ENCODE data around the gene PGM1. TPM values are rescaled to one million over a fixed set of nuclear protein-coding genes. Genes with fewer than 3 reads are reported as not detected.

Gene PGM1
- total RNA-seq, 2 experiments from 2014 or later = 45.3 to 46.1 TPM

- Mint-ChIP-seq H3K4me3 (no peak overlapping the region), H3K27ac (no peak overlapping the region), H3K4me1 (no peaks in the 10 kb centered on the region), H3K36me3 (no peaks in the 10 kb centered on the region), H3K27me3 (no peaks in the 10 kb centered on the region), H3K9me3 (no peaks in the 10 kb centered on the region)
- DNase-seq = peak; percentile 23
Observed at GRCh38 chr1:63615768-63616420, 22.7 kb downstream of the PGM1 start.

- H3K4me1 Mint-ChIP-seq = no peaks in the 10 kb centered on the region
- no peak overlapping the region for H3K27ac Mint-ChIP-seq
- H3K9me3 Mint-ChIP-seq = no peaks in the 10 kb centered on the region
- no peak for DNase-seq
- H3K4me3 Mint-ChIP-seq = no peak overlapping the region
- H3K27me3 Mint-ChIP-seq = no peaks in the 10 kb centered on the region
- no peaks in the 10 kb centered on the region for H3K36me3 Mint-ChIP-seq
Observed at GRCh38 chr1:63617450-63617849, 24.2 kb downstream of the PGM1 start.

- Mint-ChIP-seq H3K4me1 (no peaks in the 10 kb centered on the region), H3K27ac (no peak overlapping the region), H3K27me3 (no peaks in the 10 kb centered on the region), H3K9me3 (no peaks in the 10 kb centered on the region), H3K4me3 (no peak overlapping the region), H3K36me3 (no peaks in the 10 kb centered on the region)
- DNase-seq = no peak
Observed at GRCh38 chr1:63618011-63618410, 24.8 kb downstream of the PGM1 start.

GRCh38 chr1:63619558-63619957, 26.3 kb downstream of the PGM1 start:
- no peaks in the 10 kb centered on the region for H3K9me3 Mint-ChIP-seq
- H3K27me3 Mint-ChIP-seq = no peaks in the 10 kb centered on the region
- no peak for DNase-seq
- no peak overlapping the region for H3K4me3 Mint-ChIP-seq
- no peaks in the 10 kb centered on the region for H3K36me3 Mint-ChIP-seq
- H3K27ac Mint-ChIP-seq = no peak overlapping the region
- no peaks in the 10 kb centered on the region for H3K4me1 Mint-ChIP-seq

GRCh38 chr1:63620671-63621070, 27.5 kb downstream of the PGM1 start:
- H3K9me3 Mint-ChIP-seq = no peaks in the 10 kb centered on the region
- H3K4me1 Mint-ChIP-seq = peaks cover 3% of the 10 kb centered on the region
- H3K36me3 Mint-ChIP-seq = no peaks in the 10 kb centered on the region
- H3K27me3 Mint-ChIP-seq = no peaks in the 10 kb centered on the region
- no peak overlapping the region for H3K27ac Mint-ChIP-seq
- H3K4me3 Mint-ChIP-seq = no peak overlapping the region
- DNase-seq = no peak

- H3K4me3 Mint-ChIP-seq = no peak overlapping the region
- peaks cover 6% of the 10 kb centered on the region for H3K4me1 Mint-ChIP-seq
- no peak overlapping the region for H3K27ac Mint-ChIP-seq
- no peaks in the 10 kb centered on the region for H3K27me3 Mint-ChIP-seq
- no peak for DNase-seq
- no peaks in the 10 kb centered on the region for H3K9me3 Mint-ChIP-seq
- no peaks in the 10 kb centered on the region for H3K36me3 Mint-ChIP-seq
Observed at GRCh38 chr1:63621075-63621474, 27.9 kb downstream of the PGM1 start.

GRCh38 chr1:63621698-63622097, 28.5 kb downstream of the PGM1 start:
- DNase-seq = no peak
- Mint-ChIP-seq H3K27me3 (no peaks in the 10 kb centered on the region), H3K36me3 (no peaks in the 10 kb centered on the region), H3K4me1 (peaks cover 8% of the 10 kb centered on the region), H3K27ac (no peak overlapping the region), H3K9me3 (no peaks in the 10 kb centered on the region), H3K4me3 (no peak overlapping the region)

- peaks cover 8% of the 10 kb centered on the region for H3K4me1 Mint-ChIP-seq
Observed at GRCh38 chr1:63622849-63623566, 29.8 kb downstream of the PGM1 start.

GRCh38 chr1:63623952-63624351, 30.7 kb downstream of the PGM1 start:
- Mint-ChIP-seq H3K4me1 (peaks cover 15% of the 10 kb centered on the region), H3K27ac (no peak overlapping the region), H3K27me3 (no peaks in the 10 kb centered on the region), H3K4me3 (no peak overlapping the region), H3K36me3 (no peaks in the 10 kb centered on the region), H3K9me3 (no peaks in the 10 kb centered on the region)
- DNase-seq = no peak

More at GRCh38 chr1:63622849-63623566, 29.8 kb downstream of the PGM1 start:
- Mint-ChIP-seq H3K9me3 (no peaks in the 10 kb centered on the region), H3K27me3 (no peaks in the 10 kb centered on the region), H3K36me3 (no peaks in the 10 kb centered on the region), H3K27ac (no peak overlapping the region), H3K4me3 (no peak overlapping the region)
- DNase-seq = no peak

- peaks cover 15% of the 10 kb centered on the region for H3K4me1 Mint-ChIP-seq
- DNase-seq = no peak
- H3K27ac Mint-ChIP-seq = no peak overlapping the region
- no peaks in the 10 kb centered on the region for H3K36me3 Mint-ChIP-seq
- no peaks in the 10 kb centered on the region for H3K9me3 Mint-ChIP-seq
- H3K4me3 Mint-ChIP-seq = no peak overlapping the region
- no peaks in the 10 kb centered on the region for H3K27me3 Mint-ChIP-seq
Observed at GRCh38 chr1:63624911-63625310, 31.7 kb downstream of the PGM1 start.

- Mint-ChIP-seq H3K27me3 (no peaks in the 10 kb centered on the region), H3K4me3 (no peak overlapping the region), H3K27ac (no peak overlapping the region), H3K9me3 (no peaks in the 10 kb centered on the region), H3K36me3 (peaks cover under 1% of the 10 kb centered on the region), H3K4me1 (peaks cover 15% of the 10 kb centered on the region)
- DNase-seq = no peak
Observed at GRCh38 chr1:63626222-63626621, 33.0 kb downstream of the PGM1 start.

GRCh38 chr1:63628607-63629006, 35.4 kb downstream of the PGM1 start:
- Mint-ChIP-seq H3K4me1 (peaks cover 21% of the 10 kb centered on the region), H3K9me3 (no peaks in the 10 kb centered on the region), H3K27ac (no peak overlapping the region)

GRCh38 chr1:63630238-63630637, 37.0 kb downstream of the PGM1 start:
- Mint-ChIP-seq H3K4me1 (peaks cover 21% of the 10 kb centered on the region), H3K36me3 (peaks cover 13% of the 10 kb centered on the region), H3K27me3 (no peaks in the 10 kb centered on the region), H3K4me3 (no peak overlapping the region), H3K27ac (no peak overlapping the region), H3K9me3 (no peaks in the 10 kb centered on the region)
- no peak for DNase-seq

More at GRCh38 chr1:63628607-63629006, 35.4 kb downstream of the PGM1 start:
- no peaks in the 10 kb centered on the region for H3K27me3 Mint-ChIP-seq
- H3K36me3 Mint-ChIP-seq = peaks cover 12% of the 10 kb centered on the region
- no peak overlapping the region for H3K4me3 Mint-ChIP-seq
- DNase-seq = no peak

GRCh38 chr1:63630666-63631065, 37.5 kb downstream of the PGM1 start:
- no peak overlapping the region for H3K27ac Mint-ChIP-seq
- no peak for DNase-seq
- peaks cover 13% of the 10 kb centered on the region for H3K36me3 Mint-ChIP-seq
- H3K4me3 Mint-ChIP-seq = no peak overlapping the region
- peaks cover 18% of the 10 kb centered on the region for H3K4me1 Mint-ChIP-seq
- H3K27me3 Mint-ChIP-seq = no peaks in the 10 kb centered on the region
- H3K9me3 Mint-ChIP-seq = no peaks in the 10 kb centered on the region

- DNase-seq = no peak
- H3K4me3 Mint-ChIP-seq = no peak overlapping the region
- no peaks in the 10 kb centered on the region for H3K9me3 Mint-ChIP-seq
- H3K27ac Mint-ChIP-seq = no peak overlapping the region
- peaks cover 13% of the 10 kb centered on the region for H3K4me1 Mint-ChIP-seq
- H3K36me3 Mint-ChIP-seq = peaks cover 22% of the 10 kb centered on the region
- no peaks in the 10 kb centered on the region for H3K27me3 Mint-ChIP-seq
Observed at GRCh38 chr1:63632110-63632509, 38.9 kb downstream of the PGM1 start.

GRCh38 chr1:63633281-63633680, 40.1 kb downstream of the PGM1 start:
- H3K4me3 Mint-ChIP-seq = no peak overlapping the region
- DNase-seq = no peak
- peaks cover 13% of the 10 kb centered on the region for H3K4me1 Mint-ChIP-seq
- H3K27ac Mint-ChIP-seq = no peak overlapping the region
- no peaks in the 10 kb centered on the region for H3K9me3 Mint-ChIP-seq
- peaks cover 22% of the 10 kb centered on the region for H3K36me3 Mint-ChIP-seq
- H3K27me3 Mint-ChIP-seq = no peaks in the 10 kb centered on the region

All from activated naive CD8-positive, alpha-beta T cell treated with anti-CD3 and anti-CD28 coated beads for 36 hours (primary cell).